IPS-NIHi11 (cell line): ENCODE data around the gene ARHGAP6.
A peak's percentile ranks its signal among the peaks of the same experiment; 100 is the strongest.
"Not testable (repeated sequence)": the region's sequence is repeated elsewhere in the genome, so short reads cannot be mapped to it uniquely, and the experiment has no call there.

ENCODE experiments used
- DNase-seq: peaks from one replicate; pipeline ENCODE4 v3.0.0; 2012; ENCODE audit warnings: mixed read lengths, low spot score

The ARHGAP6 gene

GRCh38 chrX:11641349-11642065 is 24.2 kb downstream of the ARHGAP6 start:
- DNase-seq: no peak

GRCh38 chrX:11640089-11640488 is 25.6 kb downstream of the ARHGAP6 start:
- DNase-seq: no peak

GRCh38 chrX:11632732-11633131 is 33.0 kb downstream of the ARHGAP6 start:
- no peak for DNase-seq

GRCh38 chrX:11629593-11630211 is 36.0 kb downstream of the ARHGAP6 start:
- no peak for DNase-seq

- no peak for DNase-seq
These were observed 37.3 kb downstream of the ARHGAP6 start for GRCh38 chrX:11628399-11628798.

GRCh38 chrX:11626351-11626750 is 39.4 kb downstream of the ARHGAP6 start:
- no peak for DNase-seq

GRCh38 chrX:11619441-11619840 is 46.3 kb downstream of the ARHGAP6 start:
- no peak for DNase-seq

- not testable (repeated sequence) for DNase-seq
These were observed 51.5 kb downstream of the ARHGAP6 start for GRCh38 chrX:11614253-11614652.

GRCh38 chrX:11611965-11612364 is 53.8 kb downstream of the ARHGAP6 start:
- DNase-seq: no peak

- no peak for DNase-seq
These were observed 54.6 kb downstream of the ARHGAP6 start for GRCh38 chrX:11611161-11611560.

GRCh38 chrX:11609109-11609508 is 56.6 kb downstream of the ARHGAP6 start:
- DNase-seq: no peak

GRCh38 chrX:11606408-11606807 is 59.3 kb downstream of the ARHGAP6 start:
- DNase-seq: no peak

GRCh38 chrX:11600578-11600977 is 65.1 kb downstream of the ARHGAP6 start:
- peak; percentile 2 for DNase-seq

- no peak for DNase-seq
These were observed 68.2 kb downstream of the ARHGAP6 start for GRCh38 chrX:11597479-11597878.

GRCh38 chrX:11591723-11592346 is 73.9 kb downstream of the ARHGAP6 start:
- no peak for DNase-seq

- DNase-seq: no peak
These were observed 76.1 kb downstream of the ARHGAP6 start for GRCh38 chrX:11589641-11590040.

GRCh38 chrX:11588097-11588496 is 77.6 kb downstream of the ARHGAP6 start:
- no peak for DNase-seq

GRCh38 chrX:11585174-11585573 is 80.5 kb downstream of the ARHGAP6 start:
- DNase-seq: no peak

- DNase-seq: no peak
These were observed 84.9 kb downstream of the ARHGAP6 start for GRCh38 chrX:11580789-11581188.

GRCh38 chrX:11579636-11580600 is 85.8 kb downstream of the ARHGAP6 start:
- no peak for DNase-seq

- not testable (repeated sequence) for DNase-seq
These were observed 87.4 kb downstream of the ARHGAP6 start for GRCh38 chrX:11578301-11578700.

GRCh38 chrX:11577603-11578002 is 88.1 kb downstream of the ARHGAP6 start:
- no peak for DNase-seq
